GM12892 (cell line): ENCODE results near the gene MRPL51.
A peak's percentile ranks its signal among the peaks of the same experiment; 100 is the strongest.
"Not testable (repeated sequence)": the region's sequence is repeated elsewhere in the genome, so short reads cannot be mapped to it uniquely, and the experiment has no call there.

Experiments
- DNase-seq: peaks from one replicate; pipeline ENCODE4 v3.0.0; 2011; ENCODE audit not compliant: insufficient read length
- FAIRE-seq: peaks from 2 replicates; lab custom pipeline; 2011; peaks lifted over from hg19 to GRCh38; lab: Jason Lieb, UNC
- POLR2A ChIP-seq: IDR thresholded peaks from 2 replicates; pipeline ENCODE4 v1.6.1; 2011; ENCODE audit warnings: low read depth, low read length, control low read depth
- POLR2AphosphoS5 ChIP-seq: IDR thresholded peaks from 2 replicates; pipeline ENCODE4 v1.6.1; 2011; ENCODE audit warnings: low read depth, low read length, control low read depth
- TAF1 ChIP-seq: IDR thresholded peaks from 2 replicates; pipeline ENCODE4 v1.6.1; 2011; ENCODE audit warnings: low read depth, mild to moderate bottlenecking, control low read depth, low read length, borderline replicate concordance

MRPL51 gene

GRCh38 chr12:6500466-6500865 lies 7.4 kb upstream of the MRPL51 start:
- FAIRE-seq = no peak
- no peak for DNase-seq
- TF ChIP-seq POLR2AphosphoS5 (no peak), POLR2A (no peak), TAF1 (no peak)

GRCh38 chr12:6497291-6497690 lies 4.2 kb upstream of the MRPL51 start:
- not testable (repeated sequence) for DNase-seq, FAIRE-seq

GRCh38 chr12:6494968-6495367 lies 1.9 kb upstream of the MRPL51 start:
- DNase-seq (no peak), FAIRE-seq (no peak)
- TF ChIP-seq POLR2AphosphoS5 = 0 out of 2 replicates have a peak, but pooled peaks have one; percentile 20
- no peak for TF ChIP-seq POLR2A
- TF ChIP-seq TAF1 = no peak

GRCh38 chr12:6494258-6494743 lies 1.2 kb upstream of the MRPL51 start:
- FAIRE-seq (peak; percentile 14), DNase-seq (no peak)
- no peak for TF ChIP-seq POLR2A
- TF ChIP-seq POLR2AphosphoS5 = no peak
- no peak for TF ChIP-seq TAF1

GRCh38 chr12:6493497-6494257 lies 615 bp upstream of the MRPL51 start, which contains the start of gene NCAPD2:
NCAPD2 (plus strand) TSS chr12:6494102; CDS start chr12:6495099, 997 bp downstream.
- DNase-seq (peak; percentile 85), FAIRE-seq (peak; percentile 95)
- peak; percentile 81 for TF ChIP-seq POLR2AphosphoS5
- peak; percentile 77 for TF ChIP-seq POLR2A
- TF ChIP-seq TAF1 = peak; percentile 25

GRCh38 chr12:6490673-6491072 lies 2.4 kb downstream of the MRPL51 start:
- not testable (repeated sequence) for DNase-seq, FAIRE-seq

GRCh38 chr12:6489449-6489848 lies 3.6 kb downstream of the MRPL51 start:
- no peak for FAIRE-seq
- TF ChIP-seq POLR2AphosphoS5 = no peak
- TF ChIP-seq POLR2A = no peak
- TF ChIP-seq TAF1 = no peak
- no peak for DNase-seq

GRCh38 chr12:6488240-6488639 lies 4.8 kb downstream of the MRPL51 start:
- FAIRE-seq (no peak), DNase-seq (no peak)
- TF ChIP-seq POLR2AphosphoS5 (no peak), POLR2A (no peak), TAF1 (no peak)

GRCh38 chr12:6478416-6478815 lies 14.6 kb downstream of the MRPL51 start:
- FAIRE-seq = no peak
- TF ChIP-seq POLR2AphosphoS5 = no peak
- TF ChIP-seq POLR2A = no peak
- TF ChIP-seq TAF1 = no peak
- no peak for DNase-seq

- FAIRE-seq, DNase-seq: not testable (repeated sequence)
Observed at GRCh38 chr12:6477601-6478377, 15.3 kb downstream of the MRPL51 start.

- TF ChIP-seq TAF1 (no peak), POLR2AphosphoS5 (no peak), POLR2A (no peak)
- DNase-seq = no peak
- FAIRE-seq = no peak
Observed at GRCh38 chr12:6476489-6476888, 16.6 kb downstream of the MRPL51 start.

GRCh38 chr12:6475233-6475975 lies 17.7 kb downstream of the MRPL51 start:
- not testable (repeated sequence) for DNase-seq, FAIRE-seq
